ENCODE measurements around the gene IPPK. TPM values are rescaled to one million over a fixed set of nuclear protein-coding genes. Genes with fewer than 3 reads are reported as not detected.

The IPPK gene
- 10.4 and 10.6 TPM in 2 replicates for total RNA-seq

- TF ChIP-seq CTCF (IDR thresholded peaks at IDR 0.05; ENCODE audit: insufficient read depth, low read depth, low read length) = no peak
- DNase-seq (ENCODE audit: low read depth) = peak; percentile 99
- H3K4me3 ChIP-seq (ENCODE audit: low read depth, low read length) = peak within 1 kb of the TSS; percentile 95
These were observed at the start of gene IPPK for GRCh38 chr9:92669890-92670708. Gene IPPK, minus strand, starts transcription at chr9:92670131. Its CDS starts 143 bp downstream, at chr9:92669988.

- no peak for TF ChIP-seq CTCF (IDR thresholded peaks at IDR 0.05; ENCODE audit: insufficient read depth, low read depth, low read length)
- DNase-seq (ENCODE audit: low read depth) = no peak
- no peak overlapping the region for H3K4me3 ChIP-seq (ENCODE audit: low read depth, low read length)
These were observed 49.2 kb upstream of the IPPK start for GRCh38 chr9:92719028-92719647.

GRCh38 chr9:92718086-92719001, 48.4 kb upstream of the IPPK start:
- no peak for DNase-seq (ENCODE audit: low read depth)
- TF ChIP-seq CTCF (IDR thresholded peaks at IDR 0.05; ENCODE audit: insufficient read depth, low read depth, low read length) = no peak
- no peak overlapping the region for H3K4me3 ChIP-seq (ENCODE audit: low read depth, low read length)

GRCh38 chr9:92717201-92718085, 47.5 kb upstream of the IPPK start:
- H3K4me3 ChIP-seq (ENCODE audit: low read depth, low read length) = no peak overlapping the region
- DNase-seq (ENCODE audit: low read depth) = no peak
- no peak for TF ChIP-seq CTCF (IDR thresholded peaks at IDR 0.05; ENCODE audit: insufficient read depth, low read depth, low read length)

GRCh38 chr9:92716557-92716956, 46.6 kb upstream of the IPPK start:
- peak; percentile 95 for TF ChIP-seq CTCF (IDR thresholded peaks at IDR 0.05; ENCODE audit: insufficient read depth, low read depth, low read length)
- DNase-seq (ENCODE audit: low read depth) = peak; percentile 46
- no peak overlapping the region for H3K4me3 ChIP-seq (ENCODE audit: low read depth, low read length)
